ENCODE measurements around the gene CFAP70.

Gene CFAP70

DNA sequence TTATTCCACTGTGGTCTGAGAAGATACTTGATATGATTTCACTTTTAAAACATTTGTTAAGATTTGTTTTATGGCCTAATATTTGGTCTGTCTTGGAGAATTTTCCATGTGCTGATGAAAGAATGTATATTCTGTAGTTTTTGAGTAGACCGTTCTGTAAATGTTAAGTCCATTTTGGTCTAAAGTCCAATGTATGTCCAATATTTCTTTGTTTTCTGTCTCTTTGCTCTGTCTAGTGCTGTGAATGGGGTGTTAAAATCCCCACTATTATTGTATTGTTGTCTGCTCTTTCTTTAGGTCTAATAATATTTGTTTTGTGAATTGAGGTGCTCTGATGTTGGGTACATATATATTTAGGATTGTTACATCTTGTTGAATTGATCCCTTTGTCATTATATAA is 142.9 kb downstream of the CFAP70 start:
- DNase-seq (ENCODE audit: low read depth): no peak

- DNase-seq (ENCODE audit: low read depth): no peak
These were observed 147.4 kb downstream of the CFAP70 start for GRCh38 chr10:73211106-73211811.

DNA sequence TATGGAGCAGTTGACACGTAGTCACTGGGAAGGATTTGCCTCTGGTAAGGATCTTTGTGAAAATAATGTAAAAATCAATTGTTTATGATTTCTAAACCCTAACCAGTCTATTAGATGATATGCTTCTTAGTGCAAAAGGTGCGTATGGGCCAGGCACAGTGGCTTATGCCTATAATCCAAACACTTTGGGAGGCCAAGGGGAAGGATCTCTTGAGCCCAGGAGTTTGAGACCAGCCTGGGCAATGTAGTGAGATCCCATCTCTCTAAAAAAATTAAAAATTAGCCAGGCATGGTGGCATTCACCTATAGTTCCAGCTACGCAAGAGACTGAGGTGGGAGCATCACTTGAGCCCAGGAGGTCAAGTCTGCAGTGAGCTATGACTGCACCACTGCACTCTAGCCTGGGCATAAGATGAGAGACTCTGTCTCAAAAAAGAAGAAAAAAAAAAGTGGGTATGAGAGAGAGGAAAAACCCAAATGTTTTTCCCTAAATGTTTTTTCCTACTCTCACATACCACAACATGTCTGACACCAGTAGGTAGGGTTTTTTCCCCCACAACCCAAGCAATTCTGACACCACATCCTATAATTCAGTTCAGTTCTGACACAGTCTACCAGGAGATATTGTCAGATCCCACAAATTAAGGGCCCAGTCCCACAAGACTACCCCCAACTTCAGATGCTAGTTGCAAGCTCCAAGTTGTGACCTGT is 148.1 kb downstream of the CFAP70 start:
- no peak for DNase-seq (ENCODE audit: low read depth)

DNA sequence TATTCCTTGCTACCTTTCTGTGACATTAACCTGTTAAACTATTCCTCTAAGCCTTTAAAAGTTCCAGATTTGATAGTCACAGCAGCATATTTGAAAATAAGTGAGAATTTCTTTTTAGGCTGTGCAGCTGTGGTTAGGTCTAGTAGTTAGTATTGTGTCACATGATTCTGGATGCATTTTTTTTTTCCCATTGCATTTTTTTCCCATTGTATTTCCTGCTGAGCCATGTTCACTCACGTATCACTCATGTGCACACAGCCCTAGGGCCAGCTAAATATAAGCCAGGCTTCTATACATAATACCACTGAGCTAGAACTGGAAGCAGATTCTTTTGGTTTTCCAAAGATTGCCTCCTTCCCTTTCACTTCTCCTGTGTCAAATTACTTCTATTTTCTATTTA is 149.0 kb downstream of the CFAP70 start:
- no peak for DNase-seq (ENCODE audit: low read depth)

DNA sequence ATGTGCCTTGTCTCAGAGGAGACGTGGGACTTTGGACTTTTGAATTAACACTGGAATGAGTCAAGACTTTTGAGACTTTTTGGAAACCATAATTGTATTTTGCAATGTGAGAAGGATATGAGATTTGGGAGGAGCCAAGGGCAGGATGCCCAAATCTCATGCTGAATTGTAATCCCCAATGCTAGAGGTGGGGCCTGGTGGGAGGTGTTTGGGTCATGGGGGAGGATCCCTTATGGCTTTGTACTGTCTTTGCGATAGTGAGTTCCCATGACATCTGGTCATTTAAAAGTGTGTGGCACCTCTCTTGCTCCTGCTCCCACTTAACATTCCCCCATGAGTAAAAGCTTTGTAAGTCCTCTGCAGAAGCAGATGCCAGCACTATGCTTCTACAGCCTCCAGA is 150.8 kb downstream of the CFAP70 start:
- DNase-seq (ENCODE audit: low read depth): no peak

GRCh38 chr10:73206385-73206784 is 152.3 kb downstream of the CFAP70 start:
- DNase-seq (ENCODE audit: low read depth): no peak

DNA sequence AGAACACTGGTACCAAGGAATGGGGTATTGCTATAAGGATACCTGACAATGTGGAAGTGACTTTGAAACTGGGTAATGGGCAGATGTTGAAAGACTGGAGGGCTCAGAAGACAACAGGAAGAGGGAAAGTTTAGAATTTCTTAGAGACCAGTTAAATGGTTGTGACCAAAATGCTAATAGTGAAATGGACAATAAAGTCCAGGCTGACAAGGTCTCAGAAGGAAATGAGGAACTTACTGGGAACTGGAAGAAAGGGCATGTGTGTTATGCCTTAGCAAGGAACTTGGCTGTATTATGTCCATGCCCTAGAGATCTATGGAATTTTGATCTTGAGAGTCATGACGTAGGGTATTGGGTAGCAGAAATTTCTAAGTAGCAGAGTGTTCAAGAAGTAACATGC is 152.8 kb downstream of the CFAP70 start:
- DNase-seq (ENCODE audit: low read depth): no peak

DNA sequence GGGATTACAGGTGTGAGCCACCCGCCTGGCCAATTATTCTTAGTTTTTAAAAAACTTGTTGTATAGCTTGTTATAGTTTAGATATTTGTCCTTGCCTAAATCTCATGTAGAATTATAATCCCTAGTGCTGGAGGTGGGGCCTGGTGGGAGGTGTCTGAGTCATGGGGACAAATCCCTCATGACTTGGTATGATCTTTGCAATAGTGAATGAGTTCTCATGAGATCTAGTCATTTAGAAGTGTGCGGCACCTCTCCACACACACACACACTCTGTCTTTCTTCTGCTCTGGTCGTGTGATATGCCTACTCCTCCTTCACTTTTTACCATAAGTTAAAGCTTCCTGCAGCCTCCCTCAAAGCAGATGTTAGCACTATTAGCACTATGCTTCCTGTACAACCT is 153.6 kb downstream of the CFAP70 start:
- no peak for DNase-seq (ENCODE audit: low read depth)

All from stimulated activated CD8-positive, alpha-beta memory T cell treated with anti-CD3 and anti-CD28 coated beads, Interleukin-15, amount 100 ng/mL, for 1 hour (primary cell).